Stimulated activated CD4-positive, alpha-beta T cell treated with anti-CD3 and anti-CD28 coated beads, Interleukin-4, amount 100 ng/mL, for 24 hours (primary cell): ENCODE data around the gene APOF.
"Not testable (repeated sequence)": the region's sequence is repeated elsewhere in the genome, so short reads cannot be mapped to it uniquely, and the experiment has no call there.

Source experiments
- DNase-seq: peaks from one replicate; pipeline ENCODE4 v3.0.0-alpha.2; 2020

Gene APOF

DNA sequence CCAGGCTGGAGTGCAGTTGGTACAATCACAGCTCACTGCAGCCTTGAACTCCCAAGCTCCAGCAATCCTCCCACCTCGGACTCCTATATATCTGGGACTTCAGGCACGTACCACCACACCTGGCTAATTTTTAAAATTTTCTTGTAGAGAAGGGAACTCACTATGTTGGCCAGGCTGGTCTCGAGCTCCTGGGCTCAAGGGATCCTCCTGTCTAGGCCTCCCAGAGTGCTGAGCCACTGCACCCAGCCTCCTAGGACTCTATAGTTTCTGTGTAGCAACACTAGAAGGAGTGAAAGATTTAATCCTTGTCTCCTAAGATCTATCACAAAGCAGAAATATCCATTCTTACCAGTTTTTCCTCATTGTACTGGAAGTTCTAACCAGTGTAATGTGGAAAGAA, 4.3 kb upstream of the APOF start:
- no peak for DNase-seq

DNA sequence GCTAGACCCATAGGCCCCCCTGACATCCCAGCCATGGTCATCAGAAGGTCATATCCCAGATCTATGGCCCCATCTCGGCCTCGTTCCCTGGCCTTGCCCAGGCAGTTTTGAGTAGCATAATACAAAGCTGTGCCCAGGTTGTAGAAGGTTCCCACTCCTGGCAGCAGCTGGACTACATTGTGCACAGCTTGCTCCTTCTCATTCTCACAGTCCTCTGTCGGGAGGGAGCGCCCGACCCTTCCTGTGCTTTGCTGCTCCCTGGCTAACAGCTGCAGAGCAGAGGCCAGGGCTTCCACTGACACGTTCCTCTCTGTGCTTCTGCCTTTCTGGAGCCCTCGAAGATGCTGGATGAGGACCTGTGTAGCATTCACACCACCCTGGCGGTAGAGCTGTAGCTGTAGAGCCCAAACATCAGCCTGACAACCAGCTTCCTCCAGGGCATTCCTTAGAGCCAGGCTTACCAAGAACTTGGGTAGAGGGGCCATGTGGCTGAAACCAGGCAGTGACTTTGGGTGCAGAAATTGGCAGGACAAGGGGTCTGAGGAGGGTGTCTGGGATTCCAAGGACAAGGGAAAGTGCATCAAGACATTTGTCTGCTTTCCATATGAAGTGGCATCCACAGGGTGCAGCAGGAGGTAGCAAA, 1.0 kb downstream of the APOF start:
- no peak for DNase-seq

DNA sequence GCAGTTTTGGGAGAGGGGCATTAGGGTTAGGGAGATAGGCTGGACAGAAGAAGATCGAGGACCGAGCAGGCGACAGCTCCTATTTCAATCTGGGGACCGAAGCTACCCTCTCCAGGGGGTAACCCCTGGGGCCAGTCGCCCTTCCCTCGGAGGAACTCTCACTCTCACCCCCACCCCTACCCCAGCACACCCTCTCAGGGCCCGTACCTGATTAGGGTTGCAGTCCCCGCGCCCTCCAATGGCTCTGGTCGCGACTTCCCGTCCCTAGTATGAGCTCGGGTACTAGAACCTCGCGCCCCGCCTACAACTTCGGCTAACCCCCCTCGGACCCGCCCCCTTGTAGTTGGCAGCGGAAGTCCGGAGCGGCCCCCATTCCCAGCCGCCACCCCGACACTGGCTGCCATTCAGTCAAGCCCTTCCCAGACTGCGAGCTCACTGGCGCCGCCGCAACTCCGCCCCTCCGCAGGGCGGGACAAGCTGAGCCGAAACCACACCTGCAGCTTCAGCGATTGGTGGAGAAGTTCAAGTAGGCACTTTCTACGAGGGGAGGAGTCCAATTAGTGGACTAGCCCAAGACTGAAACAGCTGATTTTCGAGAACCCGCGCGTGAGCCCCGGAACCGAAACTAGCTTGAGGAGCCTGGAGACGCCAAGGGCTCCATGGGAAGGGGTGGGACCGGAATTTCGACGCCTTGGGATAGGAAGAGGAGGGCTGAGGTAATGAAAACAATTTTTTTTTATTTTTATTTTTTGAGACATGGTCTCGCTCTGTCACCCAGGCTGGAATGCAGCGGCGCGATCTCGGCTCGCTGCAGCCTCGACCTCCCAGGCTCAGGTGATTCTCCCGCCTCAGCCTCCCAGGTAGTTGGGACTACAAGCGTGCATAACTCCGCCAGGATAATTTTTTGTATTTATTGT, 2.5 kb downstream of the APOF start, which contains the start of gene STAT2:
Gene STAT2, minus strand, starts transcription at position 257 of the 917 bp plus-strand sequence. CDS start 3,536 bp downstream, outside the sequence.
- DNase-seq, result peak; percentile 99

DNA sequence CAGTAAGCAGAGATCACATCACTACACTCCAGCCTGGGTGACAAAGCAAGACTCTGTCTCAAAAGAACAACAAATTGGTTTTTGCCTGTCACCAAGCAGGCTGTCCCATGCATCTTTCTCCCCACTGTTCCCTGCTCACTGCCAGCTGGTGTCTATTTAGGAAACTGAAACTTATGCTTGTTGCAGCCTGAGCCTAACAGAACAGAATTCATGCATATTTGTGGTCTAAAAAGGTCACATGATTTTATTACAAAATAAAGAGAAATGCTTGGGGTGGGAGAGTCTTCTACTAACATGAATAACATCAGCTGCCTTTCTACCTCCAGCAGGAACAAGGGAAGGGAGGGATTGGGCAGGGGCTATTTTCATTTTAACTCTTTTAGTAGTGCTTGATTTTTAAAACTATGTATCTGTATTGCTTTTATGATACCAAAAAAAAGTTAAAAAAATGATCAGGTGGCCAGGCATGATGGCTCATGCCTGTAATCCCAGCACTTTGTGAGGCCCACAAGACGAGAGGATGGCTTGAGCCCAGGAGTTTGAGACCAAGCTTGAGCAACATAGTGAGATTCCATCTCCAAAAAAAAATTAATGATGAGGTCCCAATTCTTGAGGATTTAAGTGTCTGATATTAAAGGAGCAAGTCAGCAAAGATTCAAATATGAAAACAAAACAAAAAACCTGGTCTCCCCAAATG, 3.7 kb downstream of the APOF start:
- no peak for DNase-seq

DNA sequence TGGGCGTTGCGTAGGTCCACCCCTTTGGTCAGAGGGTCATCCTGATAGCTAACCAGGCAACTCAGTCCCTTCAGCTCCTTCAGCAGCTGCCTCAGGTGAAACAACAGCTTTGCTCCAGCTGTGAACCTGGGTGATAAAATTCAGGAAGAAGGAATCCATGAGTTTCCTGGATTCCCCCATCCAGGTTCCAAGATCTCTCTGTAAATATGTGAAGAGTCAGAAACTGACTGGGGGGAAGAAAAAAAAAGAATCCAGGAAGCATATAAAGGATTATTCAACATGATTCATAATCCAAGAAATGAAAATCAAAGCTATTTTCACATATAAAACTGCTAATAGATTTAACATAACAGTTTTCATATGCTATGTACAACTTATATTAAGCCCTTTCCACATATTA, 11.3 kb downstream of the APOF start:
- no peak for DNase-seq

DNA sequence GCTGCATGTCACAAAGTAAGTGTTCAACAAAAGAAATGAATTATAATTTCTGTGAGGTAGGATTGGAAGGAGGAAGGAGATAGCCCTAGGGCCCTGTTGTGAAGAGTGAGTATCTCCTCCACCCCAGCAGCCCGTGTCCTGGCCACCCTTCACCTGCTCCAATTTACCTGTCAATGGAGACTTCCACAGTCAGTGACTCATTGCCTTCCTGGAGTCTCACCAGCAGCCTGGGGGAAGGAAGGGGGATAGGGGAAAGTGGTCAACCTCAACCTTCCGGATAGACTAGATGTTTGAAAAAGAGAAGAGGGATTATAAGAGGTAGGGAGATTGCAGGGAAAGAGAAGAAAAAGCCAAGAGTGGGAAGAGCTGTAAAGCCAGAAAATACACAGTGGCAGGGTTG, 12.0 kb downstream of the APOF start:
- no peak for DNase-seq

DNA sequence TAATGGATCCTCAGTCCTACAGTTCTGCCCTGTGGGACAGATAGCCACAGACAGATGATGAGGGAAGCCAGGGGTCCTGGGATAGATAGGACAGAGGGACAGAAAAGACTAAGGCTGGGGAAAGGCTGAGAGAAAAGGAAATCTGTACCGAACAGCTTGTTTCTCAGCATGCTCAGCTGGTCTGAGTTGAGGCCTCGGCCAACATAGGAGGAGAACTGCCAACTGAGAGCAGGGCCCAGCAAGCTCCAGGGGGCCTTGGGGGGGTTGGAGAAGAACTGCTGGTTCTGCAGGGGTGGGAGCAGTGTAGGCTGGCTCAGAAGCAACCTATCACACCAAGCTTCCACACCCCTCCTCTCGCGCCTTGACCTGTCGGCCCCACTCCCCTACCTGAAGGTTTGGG, 13.9 kb downstream of the APOF start:
- DNase-seq, result no peak

DNA sequence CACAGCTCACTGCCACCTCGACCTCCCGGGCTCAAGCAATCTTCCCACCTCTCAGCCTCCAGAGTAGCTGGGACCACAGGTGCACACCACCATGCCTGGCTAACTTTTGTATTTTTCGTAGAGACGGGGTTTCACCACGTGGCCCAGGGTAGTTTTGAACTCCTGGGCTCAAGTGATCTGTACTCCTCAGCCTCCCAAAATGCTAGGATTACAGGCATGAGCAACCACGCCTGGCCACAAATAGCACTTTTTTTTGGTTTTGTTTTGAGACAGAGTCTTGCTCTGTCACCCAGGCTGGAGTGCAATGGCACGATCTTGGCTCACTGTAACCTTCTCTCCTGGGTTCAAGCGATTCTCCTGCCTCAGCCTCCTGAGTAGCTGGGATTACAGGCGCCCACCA, 15.4 kb downstream of the APOF start:
- DNase-seq, result not testable (repeated sequence)

DNA sequence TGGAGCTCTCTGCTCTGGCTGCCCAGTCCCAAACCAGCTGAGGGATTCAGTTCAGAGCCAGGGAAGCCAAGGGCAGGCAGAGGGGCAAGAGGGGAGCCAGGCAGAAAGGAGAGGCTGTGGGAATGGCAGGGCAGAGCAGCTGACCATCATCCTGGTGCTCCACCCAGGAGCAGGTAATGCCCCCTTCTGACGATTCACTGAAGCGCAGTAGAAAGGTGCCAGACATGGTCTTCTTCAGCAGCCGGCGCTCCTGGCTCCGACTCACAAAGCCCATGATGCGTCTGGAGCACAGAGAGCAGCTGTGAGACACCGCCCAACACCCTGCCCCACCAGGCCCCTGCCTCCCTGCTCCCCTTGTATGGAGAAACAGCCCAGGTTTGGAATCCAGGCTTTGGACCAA, 16.0 kb downstream of the APOF start:
- DNase-seq, result peak; percentile 8

DNA sequence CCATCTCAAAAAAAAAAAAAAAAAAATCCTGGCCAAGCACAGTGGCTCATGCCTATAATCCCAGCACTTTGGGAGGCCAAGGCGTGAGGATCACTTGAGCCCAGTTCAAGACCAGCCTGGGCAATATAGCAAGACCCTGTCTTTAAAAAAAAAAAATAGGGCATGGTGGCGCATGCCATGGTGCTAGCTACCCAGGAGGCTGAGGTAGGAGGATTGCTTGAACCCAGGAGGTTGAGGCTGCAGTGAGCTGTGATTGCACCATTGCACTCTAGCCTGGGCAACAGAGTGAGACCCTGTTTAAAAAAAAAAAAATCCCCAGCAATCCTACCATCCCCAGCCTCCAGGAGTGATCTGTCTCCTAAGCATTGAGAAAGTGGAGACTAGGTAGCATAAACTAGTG, 20.4 kb downstream of the APOF start:
- DNase-seq, result not testable (repeated sequence)

DNA sequence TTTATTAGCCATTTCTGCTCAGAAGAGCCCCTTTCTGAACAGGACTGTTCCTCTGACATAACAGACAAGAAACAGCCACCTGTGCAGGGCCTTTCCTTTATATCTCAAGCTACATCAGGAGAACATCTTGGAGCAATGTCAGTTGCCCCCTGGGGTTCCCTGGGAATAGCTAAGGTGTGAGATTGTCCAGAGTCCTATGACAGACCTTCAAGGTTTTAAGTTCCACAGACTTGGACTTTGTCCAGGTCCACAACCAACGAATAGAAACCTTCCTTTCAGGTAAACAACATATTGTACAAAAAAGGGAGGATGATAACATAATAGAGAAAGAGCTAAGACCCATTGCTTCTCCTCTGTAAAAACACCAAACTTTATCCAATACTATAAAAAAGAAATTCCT, 21.0 kb downstream of the APOF start:
- DNase-seq, result no peak

DNA sequence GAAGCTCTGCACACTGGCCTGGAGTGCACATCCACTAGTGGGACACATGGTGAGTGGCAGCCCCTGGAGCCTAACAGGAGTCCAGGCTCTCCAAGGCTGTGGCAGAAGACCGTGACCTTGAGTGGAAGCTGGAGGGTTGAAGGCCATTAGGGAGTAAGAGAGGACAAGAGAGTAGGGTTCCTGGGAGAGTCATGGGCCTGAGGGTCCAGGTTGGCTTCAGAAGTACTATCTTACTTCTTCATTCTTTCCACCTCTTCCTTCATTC, 23.6 kb downstream of the APOF start:
- no peak for DNase-seq

DNA sequence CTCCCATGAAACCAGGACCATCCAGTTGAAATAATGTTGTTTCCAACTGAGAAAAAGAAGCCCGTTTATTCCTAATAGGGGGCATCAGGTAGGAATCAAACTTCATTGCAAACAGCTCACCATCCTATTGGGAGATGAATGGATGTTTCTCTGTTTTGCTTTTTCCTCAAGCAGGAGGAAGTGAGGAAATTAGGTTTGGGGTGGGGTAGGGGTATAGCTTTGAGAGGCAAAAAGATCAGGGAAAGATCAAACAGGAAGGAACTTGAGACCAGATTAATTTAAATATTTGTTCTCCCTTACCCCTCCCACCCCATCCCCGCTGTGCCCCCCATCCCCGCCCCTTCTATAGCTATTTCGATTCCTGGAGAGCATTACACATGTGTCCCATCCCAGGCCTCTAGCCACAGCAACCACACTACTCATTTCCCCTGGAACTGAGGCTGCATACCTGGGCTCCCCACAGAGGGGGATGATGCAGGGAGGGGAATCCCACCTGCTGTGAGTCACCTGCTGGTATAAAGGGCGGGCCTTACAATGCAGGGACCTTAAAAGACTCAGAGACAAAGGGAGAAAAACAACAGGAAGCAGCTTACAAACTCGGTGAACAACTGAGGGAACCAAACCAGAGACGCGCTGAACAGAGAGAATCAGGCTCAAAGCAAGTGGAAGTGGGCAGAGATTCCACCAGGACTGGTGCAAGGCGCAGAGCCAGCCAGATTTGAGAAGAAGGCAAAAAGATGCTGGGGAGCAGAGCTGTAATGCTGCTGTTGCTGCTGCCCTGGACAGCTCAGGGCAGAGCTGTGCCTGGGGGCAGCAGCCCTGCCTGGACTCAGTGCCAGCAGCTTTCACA, 24.1 kb downstream of the APOF start, which contains the start of gene IL23A:
Gene IL23A, plus strand, starts transcription at position 577 of the 850 bp plus-strand sequence. Its CDS starts 161 bp downstream, at position 738.
- DNase-seq, result peak; percentile 91

DNA sequence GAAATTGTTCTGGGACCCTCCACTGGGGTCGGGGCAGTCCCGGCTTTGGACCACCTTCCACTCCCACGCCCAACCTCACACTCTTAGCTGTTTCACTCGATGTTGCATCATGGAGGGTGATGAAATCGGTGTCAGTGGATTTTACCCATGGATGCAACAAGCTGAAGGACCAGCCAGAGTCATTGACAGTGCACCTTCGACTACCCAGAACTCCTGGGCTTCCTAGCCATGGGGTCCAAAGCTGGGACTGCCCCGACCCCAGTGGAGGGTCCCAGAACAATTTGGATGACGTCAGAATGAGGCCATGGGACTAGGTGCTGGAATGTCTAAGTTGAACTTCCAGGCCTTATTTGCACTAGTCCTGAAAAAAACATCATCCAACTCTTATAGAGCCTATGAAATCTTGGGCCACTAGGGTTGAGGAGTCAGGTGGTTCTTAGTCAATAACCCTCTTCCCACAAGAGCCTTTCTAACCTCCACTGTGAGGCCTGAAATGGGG, 24.9 kb downstream of the APOF start:
- no peak for DNase-seq

DNA sequence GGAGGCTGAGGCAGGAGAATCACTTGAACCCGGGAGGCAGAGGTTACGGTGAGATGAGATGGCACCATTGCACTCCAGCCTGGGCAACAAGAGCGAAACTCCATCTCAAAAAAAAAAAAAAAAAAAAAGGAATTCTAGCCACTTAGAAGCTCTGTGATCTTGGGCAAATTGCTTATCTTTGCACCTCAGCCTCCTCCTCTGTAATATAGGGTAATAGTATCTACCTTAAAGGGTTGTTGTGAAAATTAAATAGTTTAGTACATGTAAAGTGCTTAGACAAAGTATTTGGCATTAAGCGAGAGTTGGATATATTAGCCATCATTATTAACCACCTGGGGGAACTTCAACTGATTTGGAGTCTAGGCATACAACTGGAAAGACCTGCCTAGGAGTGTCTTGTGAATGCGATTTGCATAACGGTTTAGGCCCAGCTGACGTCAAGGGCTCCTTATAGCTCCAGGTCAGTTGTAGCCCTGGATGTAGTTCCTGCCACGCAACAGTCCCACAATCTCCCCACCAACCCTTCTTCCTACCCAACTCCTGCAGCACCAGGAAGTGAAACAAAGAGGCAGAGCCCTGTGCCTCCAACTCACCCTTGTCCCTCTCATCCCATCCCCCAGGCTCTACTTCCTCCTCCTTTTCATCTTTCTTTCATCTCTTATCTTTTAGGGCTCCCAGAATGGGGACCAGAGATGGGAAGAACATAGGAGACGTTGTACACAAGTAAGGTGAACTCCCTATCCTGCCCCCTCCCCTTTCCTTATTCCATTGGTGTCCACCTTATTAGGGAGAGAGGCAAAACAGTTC, 26.1 kb downstream of the APOF start:
- no peak for DNase-seq

DNA sequence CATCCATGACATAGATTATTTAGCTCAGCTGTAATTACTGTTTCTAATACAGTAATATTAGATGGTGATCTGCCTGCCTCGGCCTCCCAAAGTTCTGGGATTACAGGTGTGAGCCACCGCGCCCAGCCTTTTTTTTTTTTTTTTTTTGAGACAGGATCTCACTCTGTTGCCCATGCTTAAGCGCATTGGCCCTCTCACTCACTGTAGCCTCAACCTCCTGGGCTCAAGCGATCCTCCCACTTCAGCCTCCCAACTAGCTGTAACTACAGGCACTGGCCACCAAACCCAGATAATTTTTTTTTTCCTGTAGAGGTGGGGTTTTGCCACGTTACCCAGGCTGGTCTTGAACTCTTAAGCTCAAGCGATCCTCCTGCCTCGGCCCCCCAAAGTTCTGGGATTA, 27.1 kb downstream of the APOF start:
- DNase-seq, result not testable (repeated sequence)

DNA sequence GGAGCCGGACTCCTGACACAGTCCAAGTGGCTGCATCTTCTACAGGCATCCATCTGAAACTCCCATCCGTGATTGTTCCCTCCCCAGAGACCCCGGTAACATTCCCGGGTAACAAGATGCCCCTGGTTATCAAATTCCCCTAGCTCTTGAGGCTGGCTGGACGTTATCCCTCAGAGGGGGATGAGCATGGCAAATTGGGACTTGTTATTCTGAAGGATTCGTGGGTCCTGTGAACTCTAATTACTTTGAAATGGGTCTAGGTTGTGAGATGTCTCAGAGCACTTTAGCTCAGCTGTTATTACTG, 28.2 kb downstream of the APOF start:
- DNase-seq, result no peak

DNA sequence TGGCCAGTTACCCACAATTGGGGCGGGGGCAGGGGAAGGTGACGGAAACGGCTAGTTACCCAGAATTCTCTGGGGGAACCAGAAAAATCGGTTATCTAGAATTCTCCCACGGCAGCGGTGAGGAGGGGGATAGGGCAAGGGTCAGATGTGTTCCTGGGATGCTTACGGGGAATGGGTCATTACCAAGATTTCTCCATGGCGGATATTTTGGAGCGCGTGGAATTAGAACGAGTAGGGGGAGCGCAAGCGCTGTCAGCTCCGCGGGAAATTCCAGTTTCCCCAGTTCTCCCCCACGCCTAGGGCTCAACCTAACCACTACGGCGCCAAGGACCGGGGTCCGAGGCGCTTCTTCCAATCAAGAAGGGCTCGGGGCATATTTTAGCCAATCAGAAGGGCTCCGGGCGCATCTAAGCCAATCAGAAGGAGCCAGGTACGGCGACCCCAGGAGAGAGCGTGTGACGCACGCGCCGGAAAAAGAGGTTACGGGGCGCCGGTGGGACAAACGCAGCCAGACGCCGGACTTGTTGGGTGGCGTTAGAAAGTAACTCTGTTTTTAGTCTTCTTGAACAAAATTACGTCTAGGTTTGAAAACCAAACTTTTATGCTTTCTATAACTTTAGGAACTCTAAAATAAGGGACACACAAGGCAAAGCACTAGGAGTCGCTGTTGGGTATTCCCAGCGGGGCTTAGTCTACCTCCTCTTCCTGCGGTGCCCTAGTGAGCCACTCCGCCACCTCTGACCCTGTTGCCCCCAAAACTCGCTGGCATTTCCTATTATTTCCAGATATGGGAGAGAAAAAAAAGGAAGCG, 28.8 kb downstream of the APOF start, which contains the start of gene PAN2:
Gene PAN2, minus strand, starts transcription at position 322 of the 811 bp plus-strand sequence. CDS start 906 bp downstream, outside the sequence.
- DNase-seq, result peak; percentile 95

DNA sequence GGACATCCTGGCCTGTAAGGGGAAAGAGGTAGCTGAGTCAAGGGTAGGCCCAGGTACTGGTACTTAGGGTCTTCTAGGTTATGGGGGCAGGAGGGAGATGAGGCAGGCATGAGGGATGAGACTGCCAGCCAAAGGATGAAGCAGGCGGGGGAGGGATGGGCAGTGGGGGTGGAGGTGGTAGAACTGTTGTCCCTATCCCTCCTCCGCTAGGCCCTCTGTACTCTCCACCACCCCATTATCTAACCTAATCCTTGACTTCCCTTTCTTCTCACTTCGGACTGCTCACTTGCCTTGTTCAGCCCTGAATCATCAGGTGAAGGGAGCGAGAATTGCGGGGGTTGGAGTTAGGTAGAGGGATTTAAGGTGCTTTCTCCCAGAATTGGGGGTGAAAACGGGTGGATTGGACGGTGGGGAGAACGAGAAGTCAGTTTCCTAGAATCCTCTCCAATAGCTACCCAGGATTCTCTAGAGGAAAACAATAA, 29.4 kb downstream of the APOF start:
- DNase-seq, result no peak

DNA sequence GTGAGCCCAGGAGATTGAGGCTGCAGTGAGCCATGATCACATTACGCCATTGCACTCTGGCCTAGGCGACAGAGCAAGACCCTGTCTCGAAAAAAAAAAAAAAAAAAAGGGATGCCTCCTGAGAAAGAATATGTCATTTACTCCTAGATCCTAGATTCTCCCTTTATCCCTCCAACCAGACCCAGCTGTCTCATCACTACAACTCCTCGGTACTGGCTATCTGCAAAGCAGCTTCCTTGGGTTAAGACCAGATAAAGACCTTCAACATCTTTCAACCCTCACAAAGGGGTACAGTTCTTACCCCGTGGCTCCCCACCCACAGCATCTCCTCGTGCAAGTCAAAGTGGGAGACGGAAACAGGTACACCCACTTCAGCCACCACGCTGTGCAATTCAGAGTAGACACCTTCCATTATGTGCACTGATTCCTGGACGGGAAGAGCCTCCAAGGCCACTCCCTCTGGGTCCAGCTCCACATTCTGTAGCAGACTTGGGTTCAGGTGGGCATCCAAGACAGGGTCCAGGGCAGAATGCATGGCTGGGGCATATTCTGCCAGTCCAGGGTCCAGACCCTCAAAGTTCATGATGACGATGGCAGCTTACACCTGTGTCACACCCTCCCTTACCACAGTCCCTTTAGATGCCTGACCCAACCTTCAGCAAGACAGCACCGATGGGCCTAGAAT, 30.0 kb downstream of the APOF start:
- DNase-seq, result no peak
